ENCODE results near the gene CDSN.

GRCh38 chr6:31129130-31129529 is 8.9 kb upstream of the CDSN start:
- TF ChIP-seq CTCF (IDR thresholded peaks at IDR 0.05) (no peak), HDAC2 (IDR thresholded peaks at IDR 0.05) (no peak), JUN (IDR thresholded peaks at IDR 0.05) (no peak), TP53 (CRISPR knock-in tag; IDR thresholded peaks at IDR 0.05) (no peak), RCOR1 (IDR thresholded peaks at IDR 0.05; ENCODE audit: low read depth, low read length) (no peak), GATA3 (IDR thresholded peaks at IDR 0.05; ENCODE audit: borderline replicate concordance) (no peak), PBX3 (IDR thresholded peaks at IDR 0.05) (no peak), POLR2A (IDR thresholded peaks at IDR 0.05; ENCODE audit: low read length) (no peak), MYC (IDR thresholded peaks at IDR 0.05; ENCODE audit: borderline replicate concordance, low read length) (no peak), MAX (IDR thresholded peaks at IDR 0.05) (no peak)

Data from A549 (cell line).